ENCODE data around the gene WDFY3. TPM values are rescaled to one million over a fixed set of nuclear protein-coding genes. Genes with fewer than 3 reads are reported as not detected.

WDFY3 gene
- polyA plus RNA-seq, 1 donor (not counting 4 experiments of a cell fraction or from before 2014, with no cell fraction given) = 28.5 TPM

DNA sequence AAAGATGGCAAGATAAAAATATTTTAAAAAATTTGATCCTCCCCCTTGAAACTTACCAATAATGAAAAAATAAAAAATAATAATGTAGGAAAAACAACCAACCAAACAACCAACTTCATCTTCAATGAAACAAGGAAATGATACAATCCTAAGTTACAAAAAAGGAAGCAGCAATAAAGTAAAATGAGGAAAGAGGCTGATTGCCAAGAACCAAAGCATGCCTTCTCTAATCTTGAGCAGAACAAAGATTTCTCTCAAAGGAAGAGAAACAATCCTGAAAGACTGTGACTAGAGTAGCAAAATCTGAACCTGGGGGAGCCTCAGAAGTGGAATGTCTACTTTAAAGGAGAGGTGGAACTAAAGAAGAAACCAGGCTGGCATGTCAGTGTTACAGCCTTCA, 10.9 kb upstream of the WDFY3 start:
- dilution Hi-C loops (cut with MboI; ENCODE audit: extremely low pct_ligation_motif_present, low sequenced_read_pairs) = no loop called here
- H3K27ac ChIP-seq (ENCODE audit: control insufficient read depth, insufficient read depth, low read length) = no peak overlapping the region
- FAIRE-seq (no peak), DNase-seq (ENCODE audit: low read depth, low spot score) (no peak)
- no peak overlapping the region for H3K4me2 ChIP-seq (ENCODE audit: control insufficient read depth, extremely low read depth, insufficient read depth, low read depth, low read length)
- H3K9ac ChIP-seq (ENCODE audit: control insufficient read depth, extremely low read depth, insufficient read depth, low read length) = no peak overlapping the region
- no peaks in the 10 kb centered on the region for H3K9me3 ChIP-seq (ENCODE audit: control insufficient read depth, low read depth, low read length)
- H3K9me1 ChIP-seq (ENCODE audit: control insufficient read depth, extremely low read depth, insufficient read depth, low read length) = no peaks in the 10 kb centered on the region
- H3K4me3 ChIP-seq (ENCODE audit: control insufficient read depth in 2 of 3, extremely low read depth in 1 of 3, insufficient read depth in 2 of 3, low read depth in 1 of 3, low read length in 3 of 3) = no peak overlapping the region
- no peaks in the 10 kb centered on the region for H4K20me1 ChIP-seq (ENCODE audit: control insufficient read depth, extremely low read depth, insufficient read depth, low read length)
- no peaks in the 10 kb centered on the region for H3K36me3 ChIP-seq (ENCODE audit: control insufficient read depth in 2 of 2, extremely low read depth in 1 of 2, insufficient read depth in 2 of 2, low read length in 2 of 2)
- no peak for TF ChIP-seq EZH2 (IDR thresholded peaks at IDR 0.05; ENCODE audit: low read length)
- TF ChIP-seq, protein P1, sequence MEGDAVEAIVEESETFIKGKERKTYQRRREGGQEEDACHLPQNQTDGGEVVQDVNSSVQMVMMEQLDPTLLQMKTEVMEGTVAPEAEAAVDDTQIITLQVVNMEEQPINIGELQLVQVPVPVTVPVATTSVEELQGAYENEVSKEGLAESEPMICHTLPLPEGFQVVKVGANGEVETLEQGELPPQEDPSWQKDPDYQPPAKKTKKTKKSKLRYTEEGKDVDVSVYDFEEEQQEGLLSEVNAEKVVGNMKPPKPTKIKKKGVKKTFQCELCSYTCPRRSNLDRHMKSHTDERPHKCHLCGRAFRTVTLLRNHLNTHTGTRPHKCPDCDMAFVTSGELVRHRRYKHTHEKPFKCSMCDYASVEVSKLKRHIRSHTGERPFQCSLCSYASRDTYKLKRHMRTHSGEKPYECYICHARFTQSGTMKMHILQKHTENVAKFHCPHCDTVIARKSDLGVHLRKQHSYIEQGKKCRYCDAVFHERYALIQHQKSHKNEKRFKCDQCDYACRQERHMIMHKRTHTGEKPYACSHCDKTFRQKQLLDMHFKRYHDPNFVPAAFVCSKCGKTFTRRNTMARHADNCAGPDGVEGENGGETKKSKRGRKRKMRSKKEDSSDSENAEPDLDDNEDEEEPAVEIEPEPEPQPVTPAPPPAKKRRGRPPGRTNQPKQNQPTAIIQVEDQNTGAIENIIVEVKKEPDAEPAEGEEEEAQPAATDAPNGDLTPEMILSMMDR (optimal IDR thresholded peaks at IDR 0.05 in 1 of 3, IDR thresholded peaks at IDR 0.05 in 1 of 3, conservative IDR thresholded peaks at IDR 0.05 in 1 of 3; ENCODE audit: extremely low read depth in 1 of 3, insufficient read depth in 2 of 3, low read length in 3 of 3) = no peak
- H3K79me2 ChIP-seq (ENCODE audit: control insufficient read depth, insufficient read depth, low read length) = no peaks in the 10 kb centered on the region
- no peaks in the 10 kb centered on the region for H3K4me1 ChIP-seq (ENCODE audit: control insufficient read depth, extremely low read depth, insufficient read depth, low read length)
- no peaks in the 10 kb centered on the region for H3K27me3 ChIP-seq (ENCODE audit: control insufficient read depth, extremely low read depth, insufficient read depth, low read length)
- no peak overlapping the region for H2AFZ ChIP-seq (ENCODE audit: control insufficient read depth, low read length)

DNA sequence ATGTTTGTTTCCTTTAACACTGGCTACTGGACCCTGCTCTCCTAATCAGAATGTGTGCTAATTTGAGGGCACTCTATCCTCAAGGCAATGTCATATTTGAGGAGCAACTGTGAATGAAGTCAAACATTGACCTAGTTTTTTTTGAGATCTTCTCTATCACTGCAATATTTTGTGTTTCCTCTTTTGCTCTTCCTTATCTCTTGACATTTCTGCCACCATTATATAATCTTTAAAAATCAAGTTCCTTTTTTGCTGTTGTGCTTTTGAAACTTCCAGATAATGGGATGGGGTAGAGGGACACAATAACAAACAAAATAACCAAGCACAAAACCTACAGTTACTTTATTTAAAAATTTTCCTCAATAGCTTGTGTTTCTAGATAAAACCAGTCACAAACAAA, 7.4 kb upstream of the WDFY3 start:
- no peak overlapping the region for H3K9ac ChIP-seq (ENCODE audit: control insufficient read depth, extremely low read depth, insufficient read depth, low read length)
- H3K36me3 ChIP-seq (ENCODE audit: control insufficient read depth in 2 of 2, extremely low read depth in 1 of 2, insufficient read depth in 2 of 2, low read length in 2 of 2) = no peaks in the 10 kb centered on the region
- no peaks in the 10 kb centered on the region for H3K9me3 ChIP-seq (ENCODE audit: control insufficient read depth, low read depth, low read length)
- H4K20me1 ChIP-seq (ENCODE audit: control insufficient read depth, extremely low read depth, insufficient read depth, low read length) = no peaks in the 10 kb centered on the region
- H3K9me1 ChIP-seq (ENCODE audit: control insufficient read depth, extremely low read depth, insufficient read depth, low read length) = no peaks in the 10 kb centered on the region
- FAIRE-seq (no peak), DNase-seq (ENCODE audit: low read depth, low spot score) (no peak)
- H3K27me3 ChIP-seq (ENCODE audit: control insufficient read depth, extremely low read depth, insufficient read depth, low read length) = no peaks in the 10 kb centered on the region
- TF ChIP-seq EZH2 (IDR thresholded peaks at IDR 0.05; ENCODE audit: low read length) = no peak
- TF ChIP-seq, protein P1 (optimal IDR thresholded peaks at IDR 0.05 in 1 of 3, IDR thresholded peaks at IDR 0.05 in 1 of 3, conservative IDR thresholded peaks at IDR 0.05 in 1 of 3; ENCODE audit: extremely low read depth in 1 of 3, insufficient read depth in 2 of 3, low read length in 3 of 3) = no peak
- H2AFZ ChIP-seq (ENCODE audit: control insufficient read depth, low read length) = no peak overlapping the region
- H3K79me2 ChIP-seq (ENCODE audit: control insufficient read depth, insufficient read depth, low read length) = no peaks in the 10 kb centered on the region
- H3K4me3 ChIP-seq (ENCODE audit: control insufficient read depth in 2 of 3, extremely low read depth in 1 of 3, insufficient read depth in 2 of 3, low read depth in 1 of 3, low read length in 3 of 3) = no peak overlapping the region
- dilution Hi-C loops (cut with MboI; ENCODE audit: extremely low pct_ligation_motif_present, low sequenced_read_pairs) = no loop called here
- H3K4me2 ChIP-seq (ENCODE audit: control insufficient read depth, extremely low read depth, insufficient read depth, low read depth, low read length) = no peak overlapping the region
- H3K27ac ChIP-seq (ENCODE audit: control insufficient read depth, insufficient read depth, low read length) = no peak overlapping the region
- H3K4me1 ChIP-seq (ENCODE audit: control insufficient read depth, extremely low read depth, insufficient read depth, low read length) = no peaks in the 10 kb centered on the region
